Embryonic facial prominence (tissue), 1 donor: ENCODE results near the gene TTC28.

ENCODE experiments used
- DNase-seq: peaks from one replicate; pipeline ENCODE4 v3.0.0-alpha.2; 2016; ENCODE audit errors: extremely low spot score

Gene TTC28

DNA sequence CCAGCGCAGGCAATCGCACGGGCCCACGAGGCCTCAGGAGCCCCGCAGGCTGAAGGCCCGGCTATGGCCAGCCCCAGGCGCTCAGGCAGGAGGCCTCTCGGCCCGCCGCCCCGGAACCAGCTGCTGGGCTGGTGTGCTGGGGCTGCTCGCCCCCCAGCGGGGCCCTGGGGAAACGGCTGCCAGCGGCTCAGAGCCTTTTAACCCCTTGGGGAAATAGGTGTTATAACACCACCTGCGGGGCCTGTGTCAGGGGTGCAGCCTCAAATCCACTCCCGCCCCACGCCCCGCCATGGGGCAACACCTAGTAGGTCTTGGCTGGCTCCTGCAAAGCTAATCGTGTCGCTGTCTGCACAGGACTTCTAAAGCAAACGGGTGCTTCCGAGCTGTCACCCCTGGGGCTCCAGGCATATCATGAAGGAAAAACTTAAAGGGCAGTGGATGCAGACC, 237.4 kb downstream of the TTC28 start:
- DNase-seq: peak; percentile 24

DNA sequence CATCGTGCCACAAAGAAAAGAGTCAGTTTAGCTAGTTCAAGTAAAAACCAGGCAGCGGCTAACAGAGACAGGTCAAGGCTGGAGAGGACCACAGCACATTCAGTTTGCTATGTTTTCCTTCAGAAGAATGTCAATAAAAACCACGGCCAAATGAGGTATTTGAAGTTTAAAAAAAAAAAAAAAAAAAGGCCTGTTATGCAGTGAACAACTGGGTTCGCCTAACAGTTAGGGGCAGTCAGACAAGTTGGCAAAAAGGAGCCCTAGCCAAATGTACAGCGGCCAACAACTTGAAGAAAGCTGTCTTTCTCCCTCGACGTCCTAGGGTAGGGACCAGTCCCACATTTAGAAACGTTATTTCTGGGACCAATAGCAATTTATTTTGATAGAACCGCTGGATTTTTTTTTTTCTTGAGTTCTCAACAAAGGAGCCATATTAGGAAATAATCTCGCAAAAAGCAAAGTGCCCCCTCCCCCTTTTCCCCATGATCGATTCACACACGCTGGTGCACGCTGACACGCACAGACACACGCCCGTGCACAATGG, 237.8 kb downstream of the TTC28 start:
- DNase-seq: no peak

DNA sequence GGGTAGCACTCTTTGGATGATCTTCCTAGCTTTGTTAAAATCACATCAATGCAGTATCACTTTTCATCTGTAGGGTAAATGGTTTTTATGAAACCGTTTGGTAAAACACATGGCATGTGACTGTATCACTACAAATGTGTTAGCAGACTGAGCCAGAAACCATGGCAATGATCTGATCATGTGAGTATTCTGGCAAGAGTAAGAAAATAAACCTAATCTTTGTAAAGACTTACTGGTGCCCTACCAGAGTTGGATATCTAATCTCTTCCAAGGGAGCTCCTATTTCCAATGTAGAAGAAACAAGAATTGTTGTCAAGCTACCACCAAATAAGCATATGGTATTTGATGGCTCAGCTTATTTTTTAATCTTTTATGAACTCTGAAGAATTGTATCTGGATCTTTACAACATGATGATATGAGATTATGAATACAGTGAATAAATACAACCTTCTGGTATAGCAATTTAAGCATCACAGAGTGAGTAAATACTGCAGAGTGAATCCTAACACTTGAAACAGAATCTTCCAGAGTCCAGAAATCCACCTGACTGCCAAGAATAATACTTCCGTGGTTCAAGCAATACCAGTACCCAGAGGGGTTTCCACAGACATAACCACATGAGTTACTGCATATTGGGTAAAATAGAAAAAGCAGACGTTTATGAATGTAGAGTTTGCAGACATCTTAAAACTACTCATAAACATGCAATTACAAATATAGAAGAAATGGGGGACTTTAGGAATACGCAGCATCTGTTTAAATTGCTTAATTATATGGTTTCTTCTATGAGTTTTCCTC, 238.8 kb downstream of the TTC28 start:
- DNase-seq: no peak

DNA sequence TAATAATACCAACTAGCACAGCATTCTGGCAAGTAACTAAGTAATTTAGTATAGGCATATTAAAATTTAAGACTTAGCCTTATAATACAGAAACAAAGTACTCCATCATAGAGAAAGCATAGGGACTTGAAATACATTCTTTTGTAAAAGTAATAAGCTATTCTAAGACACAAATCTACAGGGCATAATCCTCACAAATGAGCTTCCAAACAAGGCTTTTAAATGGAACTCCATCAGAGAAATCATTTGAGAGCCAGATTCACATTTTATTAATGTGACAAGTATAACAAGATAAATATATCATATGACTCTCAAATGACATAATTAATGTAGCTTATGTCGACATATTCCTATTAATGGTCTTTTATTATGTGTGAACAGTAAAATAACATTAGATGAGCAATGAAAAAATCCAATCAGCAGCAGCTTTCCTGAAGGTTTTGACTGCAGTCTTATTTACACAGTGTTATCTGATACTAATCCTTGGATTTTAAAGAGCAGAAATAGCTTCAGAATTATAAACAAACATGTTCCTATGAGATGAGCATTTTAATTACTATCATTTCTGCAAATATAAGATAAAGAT, 241.4 kb downstream of the TTC28 start:
- DNase-seq: no peak

DNA sequence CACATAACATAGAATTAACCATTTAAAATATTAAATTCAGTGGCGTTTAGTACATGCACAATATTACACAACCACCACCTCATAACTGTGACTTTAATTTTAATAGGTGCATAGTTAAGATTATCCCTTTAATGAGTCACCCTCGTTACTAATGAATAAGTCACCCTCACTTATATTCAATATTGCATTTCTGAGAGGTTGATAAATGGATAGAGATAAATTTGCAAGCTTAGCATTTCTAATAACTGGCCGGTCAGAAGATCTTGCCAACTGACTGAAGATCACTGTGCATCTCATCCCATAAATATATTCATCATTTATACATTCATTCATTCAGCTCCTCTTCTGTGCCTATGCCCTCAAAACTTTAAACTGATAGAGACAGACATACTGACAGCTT, 243.7 kb downstream of the TTC28 start:
- DNase-seq: no peak

DNA sequence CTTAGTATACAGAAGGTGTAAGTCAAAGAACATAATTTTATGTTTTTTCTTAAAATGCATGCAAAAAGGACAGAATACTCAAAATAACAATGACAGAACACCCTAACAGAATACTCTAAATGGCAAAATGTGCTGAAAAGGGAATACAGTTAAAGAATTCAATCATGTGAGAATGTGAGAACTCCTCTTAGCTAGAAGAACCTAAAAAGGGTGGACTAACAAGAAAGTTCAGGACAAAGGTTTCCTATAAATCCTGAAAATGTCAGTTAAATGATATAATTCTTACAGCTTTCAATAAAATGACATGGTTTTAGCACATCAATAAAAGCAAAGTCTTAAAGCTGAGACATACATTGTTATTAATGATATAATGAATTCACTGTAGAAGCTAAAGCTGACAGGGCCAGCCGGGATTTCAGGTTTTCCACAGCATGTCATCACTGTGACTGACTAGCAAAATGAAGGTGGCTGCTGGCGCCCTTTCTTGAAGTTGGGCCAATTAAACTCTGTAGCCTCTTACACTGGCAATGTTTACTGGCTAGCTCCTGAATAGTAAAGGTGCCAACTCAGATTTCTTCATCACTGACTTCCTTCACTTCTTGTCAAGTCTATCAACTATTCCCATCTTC, 244.4 kb downstream of the TTC28 start:
- DNase-seq: no peak

DNA sequence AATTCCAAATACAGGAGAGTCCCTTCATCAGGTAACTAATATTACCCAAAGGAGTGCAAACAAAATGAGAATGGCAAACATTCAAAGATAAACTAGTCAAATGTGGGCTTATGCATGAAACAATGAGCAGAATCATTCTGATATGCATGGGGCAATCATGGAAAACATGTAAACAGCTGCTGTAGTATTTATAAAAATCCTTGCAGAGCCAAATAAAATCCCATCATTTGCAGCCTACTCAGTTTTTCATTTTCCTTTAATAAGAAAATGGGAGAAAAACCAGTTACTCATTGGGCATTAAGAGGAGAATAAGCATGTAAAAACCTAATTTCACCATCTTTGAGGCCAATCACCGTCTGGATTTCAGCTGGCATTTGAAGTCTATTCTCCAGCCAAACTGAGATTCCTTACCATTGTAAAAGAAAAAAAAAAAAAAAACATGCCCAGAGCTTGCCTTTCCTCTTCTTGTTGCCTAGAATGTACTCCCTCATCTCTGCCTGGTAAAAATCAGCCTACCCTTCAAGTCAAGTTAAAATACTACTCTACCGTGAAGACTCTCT, 249.1 kb downstream of the TTC28 start:
- no peak for DNase-seq

DNA sequence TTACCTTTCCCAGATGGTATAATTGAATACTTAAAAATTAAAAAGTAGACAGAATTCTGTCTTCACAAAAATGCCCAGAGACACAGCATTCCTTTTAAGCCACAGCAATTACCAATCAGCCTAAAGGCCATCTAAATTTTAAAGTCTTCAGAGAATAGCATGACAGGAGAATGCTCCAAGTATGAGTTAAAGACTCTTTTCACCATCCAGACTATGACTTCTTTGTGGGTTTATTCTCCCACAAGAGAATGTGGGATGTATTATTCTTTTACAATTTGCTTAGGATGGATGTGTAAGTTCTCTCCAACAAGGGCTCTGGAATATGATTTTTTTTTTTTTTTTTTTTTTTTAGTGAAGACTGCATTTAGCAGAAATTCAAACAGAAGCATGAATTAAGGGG, 249.9 kb downstream of the TTC28 start:
- no peak for DNase-seq

DNA sequence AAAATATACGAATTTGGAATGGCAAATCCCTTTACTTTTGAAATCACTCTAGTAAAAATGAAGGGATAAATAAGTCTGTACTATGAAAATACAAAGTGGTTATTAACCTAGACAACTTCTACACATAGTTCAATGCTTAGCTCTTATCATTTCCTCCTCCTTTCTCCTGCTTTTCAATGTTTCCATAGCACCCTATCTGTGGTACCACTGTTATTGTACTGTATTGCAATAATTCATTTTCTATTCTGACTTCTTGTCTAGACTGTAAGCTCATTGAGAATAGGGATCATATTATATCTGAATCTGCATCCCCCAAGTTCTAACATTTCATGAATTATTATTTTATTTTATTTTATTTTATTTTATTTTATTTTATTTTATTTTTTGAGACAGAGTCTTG, 251.4 kb downstream of the TTC28 start:
- DNase-seq: no peak

DNA sequence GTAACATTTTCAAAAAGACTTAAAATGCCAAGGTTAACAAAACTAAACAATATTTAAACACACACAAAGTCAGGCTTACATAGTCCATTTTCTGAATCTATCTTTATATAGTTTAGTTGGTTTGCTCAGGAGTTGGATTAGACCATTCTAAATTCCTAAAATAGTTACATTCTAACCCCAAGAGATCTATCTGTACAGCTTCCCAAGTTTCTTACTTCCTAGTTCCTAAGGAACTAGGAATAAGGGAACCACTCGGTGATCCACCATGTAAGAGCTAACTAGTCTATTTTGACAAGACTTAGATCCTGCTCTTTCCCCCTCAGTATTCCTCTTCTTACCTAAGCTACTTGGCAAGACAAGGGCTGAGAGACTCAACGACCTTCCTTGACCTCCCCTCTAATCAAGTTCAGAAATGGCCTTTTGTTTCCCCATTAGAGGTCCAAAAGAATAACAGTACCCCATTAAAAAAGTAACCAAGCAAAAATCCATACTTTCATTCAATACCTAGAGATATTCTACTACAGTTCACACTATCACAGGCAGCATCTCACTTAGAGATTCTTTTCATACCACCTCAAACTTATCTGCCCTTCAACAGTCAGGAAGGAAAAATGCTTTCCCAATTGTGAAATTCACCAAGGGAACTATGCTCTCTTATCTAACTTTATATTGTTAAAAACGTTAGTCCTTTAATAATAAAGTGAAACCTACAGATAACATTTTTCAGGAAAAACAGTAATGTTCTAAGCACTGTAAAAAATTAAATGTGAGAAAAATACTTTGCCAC, 253.1 kb downstream of the TTC28 start:
- no peak for DNase-seq

DNA sequence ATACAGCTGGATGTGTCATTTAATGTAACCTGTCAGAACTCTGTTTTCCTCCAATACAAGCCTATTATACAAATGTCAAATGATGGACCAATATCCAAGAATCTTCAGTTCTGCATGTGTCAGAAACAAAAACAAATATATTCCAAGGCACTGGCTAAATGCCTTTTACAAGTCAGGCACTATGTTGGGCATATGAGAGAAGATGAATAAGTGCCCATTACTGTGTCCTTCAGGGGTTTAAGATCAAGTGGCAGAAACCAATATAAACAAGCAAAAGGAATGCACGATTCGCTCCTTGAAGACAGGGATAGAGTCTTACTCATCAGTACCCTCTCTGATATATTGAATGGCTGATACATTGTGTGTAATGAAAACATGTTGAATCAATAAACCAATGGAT, 254.4 kb downstream of the TTC28 start:
- DNase-seq: no peak

DNA sequence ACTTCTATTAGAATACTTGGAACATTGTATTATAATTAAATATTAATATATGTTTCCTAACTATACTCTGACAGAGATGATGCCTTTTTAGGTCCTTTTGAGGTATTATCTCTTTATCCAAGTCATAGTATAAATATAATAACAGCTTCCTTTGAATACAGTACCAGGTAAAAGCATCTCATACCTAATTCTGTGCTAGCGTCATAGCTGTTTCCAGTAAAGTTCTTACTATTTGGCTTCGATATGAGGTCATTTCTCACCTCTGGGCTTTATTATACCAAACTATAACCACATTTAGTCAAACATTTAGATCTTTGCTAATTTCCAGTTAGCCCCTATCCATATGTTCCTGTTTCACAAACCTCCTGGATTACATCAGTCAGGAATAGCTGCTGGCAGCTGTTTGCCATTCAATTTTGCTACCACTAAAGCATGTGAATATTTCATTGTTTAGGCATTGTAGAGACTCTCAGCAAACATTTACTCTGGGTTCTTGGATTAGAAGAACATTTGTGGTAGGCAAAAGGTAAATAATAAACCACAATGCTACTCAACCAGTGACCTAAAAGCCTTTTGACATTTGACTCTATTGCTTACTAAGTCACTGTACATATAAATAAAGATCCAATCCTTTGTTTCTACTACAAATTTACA, 255.1 kb downstream of the TTC28 start:
- DNase-seq: no peak

DNA sequence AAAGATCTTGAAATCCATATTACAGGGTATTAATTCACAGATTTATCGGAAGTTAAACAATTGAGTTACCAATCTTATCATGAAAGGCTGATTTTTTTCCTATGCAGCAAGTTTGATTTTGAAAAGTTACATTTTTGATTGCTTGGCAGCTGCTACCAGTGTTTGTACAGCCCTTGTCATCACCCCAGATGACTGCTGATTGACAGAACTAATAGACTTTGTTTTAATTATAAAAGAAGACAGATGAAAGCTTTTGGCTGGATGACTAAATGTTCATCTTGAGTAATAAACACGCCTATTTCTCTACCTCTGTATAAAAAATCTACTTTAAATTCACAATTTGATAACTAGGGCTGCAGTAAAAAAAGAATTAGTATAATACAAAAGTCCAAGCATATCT, 259.7 kb downstream of the TTC28 start:
- DNase-seq: no peak

DNA sequence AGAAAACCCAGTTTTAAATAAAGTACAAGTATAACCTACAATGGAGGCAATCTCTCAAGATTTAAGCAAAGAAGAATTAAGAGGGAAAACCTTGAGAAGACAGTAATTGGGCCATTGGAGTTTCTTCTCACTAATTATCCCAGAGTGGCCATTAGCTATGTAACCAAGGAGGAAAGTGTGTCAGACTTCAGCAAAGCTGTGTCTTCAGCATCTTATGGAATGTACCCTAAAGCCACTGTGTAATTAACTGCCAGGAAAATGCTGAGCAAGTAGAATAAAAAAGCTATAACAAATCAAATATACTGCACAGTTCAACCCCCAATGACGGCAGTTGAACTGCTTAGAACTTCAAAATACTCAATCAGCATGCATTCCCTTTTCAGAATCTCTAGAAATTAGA, 261.6 kb downstream of the TTC28 start:
- DNase-seq: no peak

DNA sequence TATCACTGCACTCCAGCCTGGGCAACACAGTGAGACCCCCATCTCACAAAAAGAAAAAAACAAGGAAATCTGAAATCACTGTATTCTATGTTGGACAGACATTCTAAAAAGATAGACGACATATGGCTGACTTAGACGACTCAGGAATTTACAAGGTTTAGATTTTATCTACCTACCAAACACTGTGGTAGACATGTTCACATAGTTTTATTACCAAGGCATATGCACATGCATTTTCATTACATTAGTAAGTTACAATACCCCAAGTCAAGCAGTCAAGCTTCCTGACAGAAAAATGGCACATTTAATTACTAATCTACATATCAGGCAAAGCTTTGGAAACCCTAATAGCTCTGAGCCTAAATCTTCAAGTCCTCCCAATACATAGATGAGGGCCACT, 262.2 kb downstream of the TTC28 start:
- DNase-seq: no peak

DNA sequence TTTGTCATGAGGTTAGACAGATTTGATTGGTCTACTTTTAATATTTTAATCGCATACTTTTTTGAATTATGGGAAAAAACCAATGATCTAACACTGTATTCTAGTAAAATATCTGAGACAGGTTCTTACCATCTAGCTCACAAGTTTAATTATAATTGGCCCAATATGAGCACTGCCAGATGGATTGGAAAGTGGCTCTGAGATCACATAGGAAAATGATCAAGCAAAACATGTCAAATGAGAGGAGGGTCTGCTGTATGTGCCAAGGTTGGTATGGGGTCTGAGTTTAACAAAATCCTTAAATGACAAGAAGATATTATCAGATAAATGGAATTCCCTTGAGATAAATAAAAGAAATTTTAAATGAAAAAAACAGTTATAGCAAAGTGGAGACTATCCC, 264.7 kb downstream of the TTC28 start:
- DNase-seq: no peak

DNA sequence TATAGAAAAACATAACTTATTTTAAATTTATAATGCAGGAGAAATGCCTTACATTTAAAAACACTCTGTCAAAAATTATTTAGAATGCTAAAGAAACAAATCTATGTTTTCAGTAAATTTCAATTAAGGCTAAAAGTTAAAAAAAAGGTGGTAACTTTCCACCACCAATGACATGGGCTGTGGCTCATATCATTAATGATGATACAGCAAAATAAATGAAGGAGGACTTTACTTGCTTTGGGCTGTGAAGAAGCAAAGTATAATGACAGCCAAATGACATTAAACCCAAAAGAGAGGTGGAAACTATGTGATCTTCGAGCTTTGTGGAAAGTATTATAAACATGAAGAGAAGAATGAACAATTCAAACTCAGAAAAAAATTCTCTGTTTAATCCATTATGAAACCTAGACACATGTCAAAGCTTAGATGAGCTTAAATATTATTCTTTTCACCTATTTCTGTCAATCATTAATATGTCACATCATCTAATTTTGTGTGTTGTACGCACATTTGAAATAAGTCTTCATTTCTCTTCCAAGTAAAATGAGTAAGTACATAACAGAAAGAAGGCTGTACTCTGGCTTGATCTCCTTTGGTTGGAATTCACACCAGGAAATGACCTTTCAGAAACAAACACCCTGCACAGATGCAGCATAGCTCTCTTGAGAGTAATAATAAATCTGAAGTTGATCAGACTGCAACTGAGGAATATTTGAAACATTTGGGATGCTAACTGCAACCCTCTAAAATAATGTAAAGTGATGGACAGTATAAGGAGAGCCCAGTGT, 265.8 kb downstream of the TTC28 start:
- DNase-seq: no peak

DNA sequence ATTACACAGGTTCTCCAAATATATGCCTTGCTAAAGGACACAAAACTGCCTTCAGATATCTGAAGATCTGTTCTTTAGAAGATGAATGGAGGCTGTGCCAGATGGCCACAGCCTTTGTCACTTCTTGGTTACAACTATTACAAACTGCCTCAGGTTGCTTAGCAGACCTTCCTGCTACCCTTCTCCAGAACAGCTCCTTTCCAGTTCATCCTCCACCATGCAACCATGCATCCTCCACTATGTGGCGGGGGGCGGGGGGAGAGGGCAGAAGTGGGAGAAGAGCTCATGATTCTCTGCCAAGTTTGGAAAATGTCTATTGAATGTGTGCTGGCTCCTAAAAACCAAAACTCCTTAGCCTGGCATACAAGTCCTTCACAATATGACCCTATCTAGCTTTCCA, 267.5 kb downstream of the TTC28 start:
- no peak for DNase-seq

DNA sequence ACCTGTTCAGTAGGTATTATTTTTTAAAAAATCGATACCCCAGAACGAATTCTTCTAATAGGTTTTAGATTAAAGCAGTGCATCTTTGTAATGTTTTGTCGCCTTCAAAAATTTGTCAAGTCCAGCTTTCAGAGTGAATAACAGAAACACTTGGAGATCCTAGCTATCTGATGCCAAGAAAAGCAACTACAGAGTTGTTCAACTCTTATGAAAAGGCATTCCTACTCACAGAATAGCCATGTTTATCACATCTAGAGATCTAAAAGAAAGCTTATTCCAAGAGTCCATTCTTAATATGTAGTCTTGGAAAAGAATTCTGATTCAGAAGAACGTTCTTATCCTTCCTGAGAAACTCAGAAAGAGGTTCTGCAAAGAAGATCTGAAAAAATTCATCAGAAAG, 268.5 kb downstream of the TTC28 start:
- DNase-seq: no peak

DNA sequence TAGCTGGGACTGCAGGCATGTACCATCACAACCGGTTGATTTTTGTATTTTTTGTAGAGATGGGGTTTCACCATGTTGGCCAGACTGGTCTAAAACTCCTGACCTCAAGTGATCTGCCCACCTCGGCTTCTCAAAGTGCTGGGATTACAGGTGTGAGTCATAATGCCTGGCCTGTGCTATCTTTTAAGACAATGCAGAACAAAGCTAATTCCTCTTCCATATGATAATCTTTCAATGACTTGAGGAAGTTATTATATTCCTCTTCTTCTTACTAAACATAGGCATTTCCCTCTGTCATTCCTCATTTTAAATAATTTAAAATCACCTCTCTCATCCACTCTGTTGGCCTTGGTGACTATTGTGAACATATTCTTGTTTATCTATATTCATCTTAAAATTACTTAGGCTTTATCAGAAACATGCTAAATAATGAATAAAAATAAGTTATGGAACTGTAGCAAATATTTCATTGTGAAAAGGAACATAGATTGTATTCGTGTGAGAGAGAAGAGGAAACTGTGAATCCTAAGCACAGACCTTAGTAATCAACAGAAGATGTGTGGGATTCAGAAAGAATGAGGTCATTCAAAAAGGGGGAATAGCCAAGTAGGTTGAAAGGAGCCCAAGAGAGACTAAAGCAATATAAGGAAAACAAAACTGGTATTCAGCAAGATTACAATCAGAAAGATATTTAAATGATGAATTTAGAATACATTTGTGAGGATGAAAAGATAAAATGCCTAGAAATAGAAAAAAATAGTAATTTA, 269.4 kb downstream of the TTC28 start:
- no peak for DNase-seq
